GM21390 (cell line): ENCODE measurements around the gene DDIAS.
"Not testable (repeated sequence)": the region's sequence is repeated elsewhere in the genome, so short reads cannot be mapped to it uniquely, and the experiment has no call there.

ENCODE experiments used
- ATAC-seq: cut with Tn5 transposase; IDR thresholded peaks from one replicate; pipeline ENCODE4 v1.9.1; 2021; ENCODE audit not compliant: unreplicated experiment

DDIAS gene

GRCh38 chr11:82890002-82890341 is 11.6 kb upstream of the DDIAS start:
- no peak for ATAC-seq

- no peak for ATAC-seq
Measured at GRCh38 chr11:82890936-82891335, 10.6 kb upstream of the DDIAS start.

- ATAC-seq: no peak
Measured at GRCh38 chr11:82892611-82893169, 8.8 kb upstream of the DDIAS start.

DNA sequence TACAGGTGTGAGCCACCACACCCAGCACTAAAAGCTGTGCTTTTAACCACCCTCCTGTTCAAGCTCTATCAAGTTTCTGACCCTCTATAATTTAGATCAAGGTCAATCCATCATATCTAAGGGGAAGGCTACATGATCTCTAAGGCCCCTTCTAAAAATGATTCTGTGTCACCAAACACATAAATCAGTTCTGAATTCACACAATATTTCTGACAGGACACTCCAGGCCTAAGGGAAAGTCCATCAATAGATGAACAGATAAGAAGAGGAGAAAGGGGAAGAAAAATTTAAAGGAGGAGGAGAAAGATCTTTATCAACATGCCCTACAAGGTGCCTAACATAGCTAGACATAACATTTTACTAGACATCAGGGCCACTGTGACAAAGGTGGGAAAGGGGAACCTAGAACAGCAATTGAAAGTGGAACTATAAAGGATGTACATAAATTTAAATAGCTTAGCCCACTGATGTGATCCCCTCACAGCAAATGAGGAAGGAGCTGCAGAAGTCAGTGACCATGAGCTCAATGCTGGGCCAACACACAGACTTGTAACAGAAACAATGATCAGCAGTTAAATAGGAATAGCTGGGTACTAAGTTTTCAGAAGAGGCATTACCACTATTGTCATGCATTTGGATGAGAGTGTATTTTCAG is 6.0 kb upstream of the DDIAS start:
- peak; percentile 28 for ATAC-seq

DNA sequence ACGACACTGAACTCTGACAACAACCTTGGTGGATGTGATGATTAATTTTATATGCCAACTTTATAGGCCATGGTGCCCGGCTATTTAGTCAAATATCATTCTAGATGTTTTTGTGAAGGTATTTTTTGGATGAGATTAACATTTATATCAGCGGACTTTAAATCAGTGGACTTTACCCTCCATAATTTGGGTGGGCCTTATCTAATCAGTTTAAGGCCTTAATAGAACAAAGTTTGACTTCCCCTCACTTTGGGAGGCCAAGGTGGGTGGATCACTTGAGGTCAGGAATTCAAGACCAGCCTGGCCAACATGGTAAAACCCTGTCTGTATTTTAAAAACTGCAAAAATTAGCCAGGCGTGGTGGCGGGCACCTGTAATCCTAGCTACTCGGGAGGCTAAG is 5.4 kb upstream of the DDIAS start:
- no peak for ATAC-seq

DNA sequence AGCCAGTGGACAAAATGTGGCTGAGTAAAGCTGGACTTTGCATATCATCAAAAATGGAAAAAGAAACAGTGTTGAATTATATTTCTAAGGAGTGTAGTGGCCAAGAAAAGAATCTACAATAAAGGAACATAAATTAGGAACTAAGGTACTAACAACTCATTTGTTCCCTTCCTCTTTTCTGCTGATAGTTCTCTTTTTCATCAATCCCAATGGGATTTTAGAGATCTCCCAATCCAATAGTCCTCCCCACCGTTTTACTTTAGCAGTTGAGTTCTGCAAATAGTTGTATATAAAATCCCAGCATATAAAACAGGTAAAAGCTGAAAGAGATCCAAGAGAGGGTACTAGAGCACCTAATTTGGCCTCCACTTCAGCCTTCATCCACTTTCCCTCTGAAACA is 3.3 kb upstream of the DDIAS start:
- ATAC-seq: no peak

DNA sequence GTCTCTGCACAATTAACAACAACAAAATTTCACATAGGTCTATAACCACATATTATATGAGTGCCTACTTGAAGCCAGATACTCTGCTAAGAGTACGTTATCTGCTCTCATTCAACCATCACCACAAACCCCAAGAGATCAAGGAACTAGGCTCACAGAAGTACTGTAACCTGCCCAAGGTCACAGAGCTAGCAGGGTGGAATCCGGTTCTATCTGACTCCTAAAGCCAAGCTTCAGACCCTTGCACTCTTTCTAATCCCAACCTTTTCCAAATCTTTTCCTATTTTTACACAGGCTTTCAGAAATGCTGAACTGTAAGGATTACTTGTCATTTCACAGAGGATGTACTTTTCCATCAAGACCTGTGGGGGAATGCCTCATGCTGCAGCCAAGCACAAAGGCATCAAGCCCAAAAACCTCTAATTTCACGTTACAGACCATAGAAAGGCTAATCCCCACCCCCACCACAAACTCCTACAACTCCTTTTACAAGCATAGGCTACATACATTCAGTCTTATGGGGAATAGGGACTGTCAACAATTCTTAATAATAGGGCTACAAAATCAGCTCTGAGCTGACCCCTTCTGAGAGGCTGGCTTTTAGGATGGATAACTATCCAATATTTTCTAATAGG is 2.2 kb upstream of the DDIAS start:
- ATAC-seq: no peak

GRCh38 chr11:82899957-82900276 is 1.6 kb upstream of the DDIAS start:
- peak; percentile 1 for ATAC-seq

GRCh38 chr11:82900277-82901164 is 1.0 kb upstream of the DDIAS start, which contains the start of gene PRCP:
TSS of gene PRCP (minus strand) at chr11:82900430. CDS start at chr11:82900402, 28 bp downstream.
- peak; percentile 78 for ATAC-seq

- ATAC-seq: no peak
Measured at GRCh38 chr11:82901922-82902485, 468 bp downstream of the DDIAS start.

GRCh38 chr11:82902880-82903279 is 1.3 kb downstream of the DDIAS start:
- no peak for ATAC-seq

- ATAC-seq: no peak
Measured at GRCh38 chr11:82903843-82904586, 2.5 kb downstream of the DDIAS start.

DNA sequence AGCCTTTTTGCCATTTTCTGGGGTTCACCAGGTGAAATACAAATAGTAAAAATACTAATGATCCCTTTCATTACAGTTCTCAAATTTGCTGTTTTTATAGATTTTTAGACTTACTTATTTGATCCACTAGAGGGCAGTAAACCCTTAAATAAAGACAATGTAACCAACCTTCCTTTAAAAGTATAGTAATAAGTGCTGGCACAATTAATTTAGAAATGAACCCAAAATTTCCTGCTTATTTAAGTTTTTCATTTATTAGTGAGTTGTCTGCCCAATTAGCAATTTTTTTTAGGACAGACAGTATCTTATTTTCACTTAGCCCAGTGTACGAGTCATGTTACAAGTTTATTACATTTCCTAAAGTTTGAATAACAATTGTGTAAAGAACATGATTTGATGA is 4.7 kb downstream of the DDIAS start:
- no peak for ATAC-seq

GRCh38 chr11:82906931-82907330 is 5.4 kb downstream of the DDIAS start:
- no peak for ATAC-seq

- no peak for ATAC-seq
Measured at GRCh38 chr11:82907371-82907770, 5.8 kb downstream of the DDIAS start.

GRCh38 chr11:82908311-82908710 is 6.8 kb downstream of the DDIAS start:
- ATAC-seq: no peak

DNA sequence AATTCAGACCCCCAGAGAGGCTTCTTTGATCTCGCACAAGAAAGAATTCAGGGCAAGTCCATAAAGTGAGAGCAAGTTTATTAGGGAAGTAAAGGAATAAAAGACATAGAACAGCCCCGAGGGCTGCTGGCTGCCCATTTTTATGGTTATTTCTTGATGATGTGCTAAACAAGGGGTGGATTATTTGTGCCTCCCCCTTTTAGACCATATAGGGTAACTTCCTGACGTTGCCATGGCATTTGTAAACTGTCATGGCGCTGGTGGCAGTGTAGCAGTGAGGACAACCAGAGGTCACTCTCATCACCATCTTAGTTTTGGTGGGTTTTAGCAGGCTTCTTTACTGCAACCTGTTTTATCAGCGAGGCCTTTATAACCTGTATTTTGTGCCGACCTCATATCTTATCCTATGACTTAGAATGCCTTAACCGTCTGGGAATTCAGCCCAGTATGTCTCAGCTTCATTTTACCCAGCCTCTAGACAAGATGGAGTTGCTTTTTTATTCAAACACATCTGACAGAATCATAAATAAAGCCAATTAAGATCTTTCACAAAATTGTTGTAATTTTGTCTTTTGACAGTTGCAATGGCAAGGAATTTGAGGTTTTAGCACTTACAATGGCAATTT is 7.6 kb downstream of the DDIAS start:
- no peak for ATAC-seq

GRCh38 chr11:82919786-82920185 is 18.2 kb downstream of the DDIAS start:
- ATAC-seq: not testable (repeated sequence)

DNA sequence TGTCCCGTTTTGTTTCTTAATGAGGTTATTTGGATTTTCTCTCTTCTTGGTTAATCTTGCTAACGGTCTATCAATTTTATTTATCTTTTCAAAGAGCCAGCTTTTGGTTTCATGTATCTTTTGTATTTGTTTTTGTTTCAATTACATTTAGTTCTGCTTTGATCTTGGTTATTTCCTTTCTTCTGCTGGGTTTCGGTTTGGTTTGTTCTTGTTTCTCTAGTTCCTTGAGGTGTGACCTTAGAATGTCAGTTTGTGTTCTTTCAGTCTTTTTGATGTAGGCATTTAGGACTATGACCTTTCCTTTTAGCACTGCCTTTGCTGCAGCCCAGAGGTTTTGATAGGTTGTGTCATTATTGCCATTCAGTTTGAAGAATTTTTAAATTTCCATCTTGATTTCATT is 18.7 kb downstream of the DDIAS start:
- not testable (repeated sequence) for ATAC-seq
